Measurements from ENCODE around the gene THOC1.

DNA sequence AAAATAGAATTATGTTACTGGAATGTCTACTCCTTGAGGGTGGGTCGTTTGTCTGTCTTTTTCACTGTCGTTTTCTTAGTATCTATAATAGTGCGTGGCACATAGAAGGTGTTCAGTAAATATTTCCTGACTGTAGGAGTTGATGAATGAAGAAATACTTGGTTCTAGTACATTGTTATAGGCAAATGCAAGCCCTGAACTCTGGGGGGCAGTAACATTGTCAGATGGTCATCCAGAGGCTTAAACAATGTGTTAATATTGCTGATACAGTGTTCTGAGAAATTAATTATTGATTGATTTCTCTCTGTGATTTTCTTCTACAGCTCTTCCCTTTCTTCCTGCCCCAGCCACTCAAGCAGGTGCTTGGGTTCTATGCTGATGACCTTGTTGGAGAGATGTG, 24.4 kb upstream of the THOC1 start:
- TF ChIP-seq EP300 (IDR thresholded peaks at IDR 0.05) (no peak), POLR2A (IDR thresholded peaks at IDR 0.05) (no peak), POLR2AphosphoS5 (IDR thresholded peaks at IDR 0.05) (no peak)
- TF ChIP-seq, protein P1, sequence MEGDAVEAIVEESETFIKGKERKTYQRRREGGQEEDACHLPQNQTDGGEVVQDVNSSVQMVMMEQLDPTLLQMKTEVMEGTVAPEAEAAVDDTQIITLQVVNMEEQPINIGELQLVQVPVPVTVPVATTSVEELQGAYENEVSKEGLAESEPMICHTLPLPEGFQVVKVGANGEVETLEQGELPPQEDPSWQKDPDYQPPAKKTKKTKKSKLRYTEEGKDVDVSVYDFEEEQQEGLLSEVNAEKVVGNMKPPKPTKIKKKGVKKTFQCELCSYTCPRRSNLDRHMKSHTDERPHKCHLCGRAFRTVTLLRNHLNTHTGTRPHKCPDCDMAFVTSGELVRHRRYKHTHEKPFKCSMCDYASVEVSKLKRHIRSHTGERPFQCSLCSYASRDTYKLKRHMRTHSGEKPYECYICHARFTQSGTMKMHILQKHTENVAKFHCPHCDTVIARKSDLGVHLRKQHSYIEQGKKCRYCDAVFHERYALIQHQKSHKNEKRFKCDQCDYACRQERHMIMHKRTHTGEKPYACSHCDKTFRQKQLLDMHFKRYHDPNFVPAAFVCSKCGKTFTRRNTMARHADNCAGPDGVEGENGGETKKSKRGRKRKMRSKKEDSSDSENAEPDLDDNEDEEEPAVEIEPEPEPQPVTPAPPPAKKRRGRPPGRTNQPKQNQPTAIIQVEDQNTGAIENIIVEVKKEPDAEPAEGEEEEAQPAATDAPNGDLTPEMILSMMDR (IDR thresholded peaks at IDR 0.05), result no peak
